ENCODE results near the gene DCP1A. TPM values are rescaled to one million over a fixed set of nuclear protein-coding genes. Genes with fewer than 3 reads are reported as not detected.

Gene DCP1A
- total RNA-seq, 1 donor from 2014 or later = 5.0 TPM

- DNase-seq (ENCODE audit: low read depth) = no peak
- no peaks in the 10 kb centered on the region for H3K36me3 ChIP-seq (ENCODE audit: control insufficient read depth, insufficient read depth, low read length)
- FAIRE-seq = no peak
- no peak overlapping the region for H3K4me3 ChIP-seq (ENCODE audit: low read depth, low read length)
- no peak for TF ChIP-seq CTCF (IDR thresholded peaks at IDR 0.05; ENCODE audit: insufficient read depth, low read length, severe bottlenecking)
- no peaks in the 10 kb centered on the region for H3K27me3 ChIP-seq (ENCODE audit: control insufficient read depth, insufficient read depth, low read length)
Observed at GRCh38 chr3:53324105-53324504, 23.2 kb downstream of the DCP1A start.

- DNase-seq (ENCODE audit: low read depth) = peak; percentile 40
- no peaks in the 10 kb centered on the region for H3K27me3 ChIP-seq (ENCODE audit: control insufficient read depth, insufficient read depth, low read length)
- no peak for FAIRE-seq
- H3K4me3 ChIP-seq (ENCODE audit: low read depth, low read length) = no peak overlapping the region
- TF ChIP-seq CTCF (IDR thresholded peaks at IDR 0.05; ENCODE audit: insufficient read depth, low read length, severe bottlenecking) = no peak
- no peaks in the 10 kb centered on the region for H3K36me3 ChIP-seq (ENCODE audit: control insufficient read depth, insufficient read depth, low read length)
Observed at GRCh38 chr3:53320697-53321096, 26.6 kb downstream of the DCP1A start.

- DNase-seq (ENCODE audit: low read depth) = no peak
- Histone ChIP-seq H3K27me3 (ENCODE audit: control insufficient read depth, insufficient read depth, low read length) (no peaks in the 10 kb centered on the region), H3K36me3 (ENCODE audit: control insufficient read depth, insufficient read depth, low read length) (no peaks in the 10 kb centered on the region), H3K4me3 (ENCODE audit: low read depth, low read length) (no peak overlapping the region)
- no peak for FAIRE-seq
- TF ChIP-seq CTCF (IDR thresholded peaks at IDR 0.05; ENCODE audit: insufficient read depth, low read length, severe bottlenecking) = no peak
Observed at GRCh38 chr3:53318522-53318921, 28.8 kb downstream of the DCP1A start.

GRCh38 chr3:53312832-53313231 lies 34.5 kb downstream of the DCP1A start:
- peaks cover 9% of the 10 kb centered on the region for H3K36me3 ChIP-seq (ENCODE audit: control insufficient read depth, insufficient read depth, low read length)
- FAIRE-seq (no peak), DNase-seq (ENCODE audit: low read depth) (no peak)
- TF ChIP-seq CTCF (IDR thresholded peaks at IDR 0.05; ENCODE audit: insufficient read depth, low read length, severe bottlenecking) = no peak
- no peak overlapping the region for H3K4me3 ChIP-seq (ENCODE audit: low read depth, low read length)
- no peaks in the 10 kb centered on the region for H3K27me3 ChIP-seq (ENCODE audit: control insufficient read depth, insufficient read depth, low read length)

- no peak for TF ChIP-seq CTCF (IDR thresholded peaks at IDR 0.05; ENCODE audit: insufficient read depth, low read length, severe bottlenecking)
- peaks cover 11% of the 10 kb centered on the region for H3K36me3 ChIP-seq (ENCODE audit: control insufficient read depth, insufficient read depth, low read length)
- H3K27me3 ChIP-seq (ENCODE audit: control insufficient read depth, insufficient read depth, low read length) = no peaks in the 10 kb centered on the region
- DNase-seq (ENCODE audit: low read depth) (no peak), FAIRE-seq (no peak)
- H3K4me3 ChIP-seq (ENCODE audit: low read depth, low read length) = no peak overlapping the region
Observed at GRCh38 chr3:53311882-53312281, 35.5 kb downstream of the DCP1A start.

GRCh38 chr3:53303957-53304356 lies 43.4 kb downstream of the DCP1A start:
- FAIRE-seq (no peak), DNase-seq (ENCODE audit: low read depth) (no peak)
- Histone ChIP-seq H3K27me3 (ENCODE audit: control insufficient read depth, insufficient read depth, low read length) (no peaks in the 10 kb centered on the region), H3K36me3 (ENCODE audit: control insufficient read depth, insufficient read depth, low read length) (peaks cover 10% of the 10 kb centered on the region), H3K4me3 (ENCODE audit: low read depth, low read length) (no peak overlapping the region)
- TF ChIP-seq CTCF (IDR thresholded peaks at IDR 0.05; ENCODE audit: insufficient read depth, low read length, severe bottlenecking) = no peak

All from bronchial epithelial cell (primary cell).